SK-N-MC (cell line): ENCODE measurements around the gene ANKFN1.

ENCODE experiments used
- EZH2 ChIP-seq: fragments of 200-600 bp; sonication (generic); IDR thresholded peaks from one replicate; pipeline ENCODE4 v1.6.1; 2017; ENCODE audit warnings: antibody characterized with exemption
- FOXP2 ChIP-seq: optimal IDR thresholded peaks from 2 replicates; pipeline ENCODE3; 2011; ENCODE audit warnings: mild to moderate bottlenecking, moderate library complexity; ENCODE audit not compliant: insufficient read depth; ENCODE audit errors: extremely low read length, control extremely low read depth
- POLR2AphosphoS5 ChIP-seq: IDR thresholded peaks from 2 replicates; pipeline ENCODE4 v1.6.1; 2012; ENCODE audit warnings: mild to moderate bottlenecking, low read depth, low read length, borderline replicate concordance

- TF ChIP-seq EZH2 = no peak
- TF ChIP-seq POLR2AphosphoS5 = no peak
- TF ChIP-seq FOXP2 = no peak
These were observed 352.0 kb downstream of the ANKFN1 start for GRCh38 chr17:56505154-56505756.
